ENCODE data around the gene MRPL52.
"Not testable (repeated sequence)": the region's sequence is repeated elsewhere in the genome, so short reads cannot be mapped to it uniquely, and the experiment has no call there.

MRPL52 gene

DNA sequence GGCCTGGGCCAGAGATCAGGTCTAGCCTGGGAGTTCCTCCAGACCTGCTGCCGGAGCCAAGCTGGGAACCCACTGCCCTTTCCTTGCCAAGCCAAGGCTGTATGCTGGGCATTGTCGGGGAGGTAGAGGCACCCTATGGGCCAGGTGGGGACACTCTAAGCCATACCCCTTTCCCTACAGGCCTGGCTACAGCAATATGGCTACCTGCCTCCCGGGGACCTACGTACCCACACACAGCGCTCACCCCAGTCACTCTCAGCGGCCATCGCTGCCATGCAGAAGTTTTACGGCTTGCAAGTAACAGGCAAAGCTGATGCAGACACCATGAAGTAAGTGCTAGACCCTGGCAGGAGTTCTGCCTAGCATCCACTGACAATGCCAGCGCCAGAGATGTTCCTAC lies 11.6 kb downstream of the MRPL52 start:
- no peak for DNase-seq

GRCh38 chr14:22841769-22842168 lies 12.1 kb downstream of the MRPL52 start:
- DNase-seq, result no peak

- DNase-seq, result no peak
Observed at GRCh38 chr14:22842211-22843122, 12.8 kb downstream of the MRPL52 start.

GRCh38 chr14:22843123-22843925 lies 13.6 kb downstream of the MRPL52 start:
- no peak for DNase-seq

GRCh38 chr14:22844221-22845102 lies 14.8 kb downstream of the MRPL52 start:
- DNase-seq, result no peak

GRCh38 chr14:22845103-22845394 lies 15.4 kb downstream of the MRPL52 start:
- DNase-seq, result no peak

DNA sequence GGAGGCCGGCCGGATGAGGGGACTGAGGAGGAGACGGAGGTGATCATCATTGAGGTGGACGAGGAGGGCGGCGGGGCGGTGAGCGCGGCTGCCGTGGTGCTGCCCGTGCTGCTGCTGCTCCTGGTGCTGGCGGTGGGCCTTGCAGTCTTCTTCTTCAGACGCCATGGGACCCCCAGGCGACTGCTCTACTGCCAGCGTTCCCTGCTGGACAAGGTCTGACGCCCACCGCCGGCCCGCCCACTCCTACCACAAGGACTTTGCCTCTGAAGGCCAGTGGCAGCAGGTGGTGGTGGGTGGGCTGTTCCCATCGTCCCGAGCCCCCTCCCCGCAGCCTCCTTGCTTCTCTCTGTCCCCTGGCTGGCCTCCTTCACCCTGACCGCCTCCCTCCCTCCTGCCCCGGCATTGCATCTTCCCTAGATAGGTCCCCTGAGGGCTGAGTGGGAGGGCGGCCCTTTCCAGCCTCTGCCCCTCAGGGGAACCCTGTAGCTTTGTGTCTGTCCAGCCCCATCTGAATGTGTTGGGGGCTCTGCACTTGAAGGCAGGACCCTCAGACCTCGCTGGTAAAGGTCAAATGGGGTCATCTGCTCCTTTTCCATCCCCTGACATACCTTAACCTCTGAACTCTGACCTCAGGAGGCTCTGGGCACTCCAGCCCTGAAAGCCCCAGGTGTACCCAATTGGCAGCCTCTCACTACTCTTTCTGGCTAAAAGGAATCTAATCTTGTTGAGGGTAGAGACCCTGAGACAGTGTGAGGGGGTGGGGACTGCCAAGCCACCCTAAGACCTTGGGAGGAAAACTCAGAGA lies 16.3 kb downstream of the MRPL52 start:
- no peak for DNase-seq

- DNase-seq, result no peak
Observed at GRCh38 chr14:22846811-22847307, 17.2 kb downstream of the MRPL52 start.

DNA sequence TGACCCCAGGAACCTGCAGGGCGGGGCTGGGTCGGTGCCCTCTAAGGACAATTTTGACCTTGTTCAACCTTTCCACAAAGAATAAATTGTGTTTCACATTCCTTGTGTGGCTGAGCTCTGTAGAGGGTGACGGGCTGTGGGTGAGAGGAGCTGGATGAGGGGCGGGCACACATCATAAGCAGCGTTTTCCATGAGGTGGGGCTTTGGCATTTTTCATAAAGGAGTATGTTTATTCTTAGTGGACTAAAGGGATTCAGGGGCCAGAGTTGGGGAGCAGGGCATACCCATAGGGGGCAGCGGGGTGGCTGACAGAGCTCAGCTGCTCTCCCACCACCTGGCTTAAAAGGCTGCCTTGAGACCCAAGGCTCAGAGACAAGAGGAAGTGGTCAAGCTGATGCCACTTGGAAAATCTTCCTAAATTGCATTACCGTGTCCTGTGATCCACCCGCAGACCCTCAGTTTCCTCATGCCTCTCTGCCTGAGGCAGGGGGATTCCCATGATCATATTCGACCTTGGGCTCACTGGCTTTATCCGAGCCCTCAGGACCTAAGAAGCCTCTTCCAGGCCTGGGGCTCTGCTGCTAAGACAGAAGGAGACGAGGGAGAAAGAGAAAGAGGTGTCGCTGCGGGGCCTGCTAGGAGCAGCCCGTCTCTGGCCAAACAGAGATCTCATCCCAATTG lies 18.1 kb downstream of the MRPL52 start:
- DNase-seq, result no peak

DNA sequence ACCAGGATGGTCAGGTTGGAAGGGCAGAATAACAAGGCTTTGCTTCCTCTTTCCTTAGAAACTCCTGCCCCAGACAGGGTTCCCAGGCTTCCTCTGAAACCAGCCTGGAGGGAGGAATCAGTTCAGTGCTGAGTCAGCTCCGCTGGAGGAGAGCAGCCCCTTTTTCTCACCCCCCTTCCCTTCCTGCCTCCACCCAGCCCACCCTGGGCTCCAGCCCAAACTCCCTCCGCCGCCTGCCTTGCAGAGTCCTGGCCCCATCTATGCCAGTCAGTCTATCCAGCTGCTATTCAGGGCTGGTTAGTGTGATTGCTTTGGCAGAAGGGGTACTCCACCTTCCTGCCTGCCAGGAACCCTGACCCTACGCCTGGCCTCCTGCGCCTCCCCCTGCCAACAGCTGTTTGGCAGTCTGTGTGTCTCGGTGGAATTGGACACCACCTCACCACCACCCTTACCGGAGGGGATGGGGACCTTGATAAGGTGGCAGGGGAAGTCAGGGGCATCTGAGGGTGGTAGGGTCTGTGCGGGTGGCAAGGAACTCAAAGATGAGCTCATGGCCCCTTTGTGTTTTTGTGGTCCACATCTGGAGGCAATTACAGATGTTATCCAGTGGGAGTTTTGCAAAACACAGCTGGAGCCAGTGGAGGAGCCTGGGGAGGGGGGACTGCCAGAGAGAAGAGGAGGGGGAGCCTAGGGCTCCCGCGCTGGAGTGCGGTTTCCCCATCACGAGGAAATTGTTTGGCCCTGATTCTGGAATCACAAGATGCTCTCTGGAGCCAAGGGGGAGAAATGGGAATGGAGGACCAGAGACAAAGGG lies 18.9 kb downstream of the MRPL52 start:
- no peak for DNase-seq

DNA sequence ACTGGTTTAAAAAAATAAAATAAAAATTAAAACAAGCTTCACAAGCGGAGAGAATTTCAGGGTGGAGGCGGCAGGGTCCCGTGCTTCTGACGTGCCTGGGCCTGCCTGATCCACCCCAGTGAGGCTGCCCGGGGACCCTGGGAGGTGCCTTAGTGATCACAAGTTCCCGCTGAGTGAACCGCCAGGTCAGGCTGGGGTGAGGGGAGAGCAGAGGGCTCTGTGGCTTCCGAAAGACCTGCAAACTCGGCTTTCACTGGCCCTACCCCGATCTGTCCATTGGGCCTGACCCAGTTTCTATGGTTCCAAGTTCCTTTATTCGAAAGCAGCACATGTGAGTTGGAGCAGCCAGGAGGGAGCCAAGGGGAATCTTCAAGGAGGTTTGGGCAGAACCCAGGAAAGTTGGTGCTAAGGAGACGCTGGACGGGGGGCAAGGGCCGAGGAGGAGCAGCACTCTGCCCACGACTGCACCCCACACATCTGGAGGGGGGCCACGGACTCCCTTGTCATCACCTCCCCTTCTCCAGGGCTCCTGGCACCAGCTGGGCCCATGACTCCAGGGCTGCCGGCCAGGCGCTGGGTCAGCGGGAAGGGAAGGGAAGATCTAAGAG lies 19.6 kb downstream of the MRPL52 start:
- no peak for DNase-seq

- no peak for DNase-seq
Observed at GRCh38 chr14:22850944-22851764, 21.5 kb downstream of the MRPL52 start.

GRCh38 chr14:22852178-22852577 lies 22.5 kb downstream of the MRPL52 start:
- not testable (repeated sequence) for DNase-seq

DNA sequence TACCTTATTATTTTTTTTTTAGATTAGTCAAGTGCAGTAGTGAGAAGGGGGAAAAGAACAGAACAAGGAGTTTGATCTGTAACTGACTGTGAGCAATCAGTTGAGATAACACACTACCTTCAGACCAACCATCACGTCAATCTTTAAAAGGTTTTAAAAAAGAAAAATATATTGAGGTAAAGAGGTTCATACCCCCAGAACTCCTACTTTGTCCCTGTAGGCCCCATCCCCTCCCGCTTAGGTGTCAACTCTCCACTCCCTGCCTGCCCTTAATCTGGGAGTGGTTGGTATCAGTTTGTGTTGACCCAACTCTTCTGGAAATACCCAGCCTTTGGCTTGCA lies 22.9 kb downstream of the MRPL52 start:
- DNase-seq, result no peak

DNA sequence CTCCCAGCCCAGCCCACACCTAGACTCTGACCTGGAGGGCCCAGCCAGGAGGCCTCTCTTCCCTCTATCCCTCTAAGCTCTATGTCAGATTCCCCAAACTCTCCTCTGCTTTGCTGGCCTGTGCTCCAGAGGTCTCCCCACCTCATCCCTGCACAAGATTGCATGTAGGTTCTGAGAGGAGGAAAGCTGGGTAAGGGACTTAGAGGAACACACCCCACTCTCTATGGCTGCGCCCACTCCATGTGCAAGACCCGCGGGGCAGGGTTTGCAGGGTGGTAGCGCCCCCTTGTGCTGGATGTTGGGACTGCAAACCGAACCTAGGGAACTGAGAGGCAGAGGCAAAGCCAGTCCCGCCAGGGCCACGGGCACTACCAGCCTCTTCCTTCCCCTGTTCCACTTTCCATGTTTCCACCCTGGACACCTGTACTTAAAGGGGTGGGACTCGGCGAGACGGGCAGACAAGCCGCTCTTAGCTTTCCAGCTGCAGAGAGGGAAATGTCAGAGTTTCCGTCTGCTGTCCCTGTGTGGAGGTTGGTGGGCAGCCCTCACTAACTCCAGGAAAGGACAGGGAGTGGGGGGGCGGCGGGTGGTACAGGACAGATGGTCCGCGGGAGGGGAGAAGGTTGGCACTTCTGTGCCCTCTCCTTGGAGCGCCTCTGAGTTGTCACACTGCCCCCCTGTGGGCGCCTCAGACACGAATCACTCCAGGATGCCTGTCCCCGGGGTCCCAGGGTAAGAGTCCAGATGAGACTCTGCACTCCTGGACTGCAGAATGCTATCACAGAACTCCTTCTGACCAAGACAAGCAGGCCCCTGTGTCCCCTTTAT lies 23.5 kb downstream of the MRPL52 start:
- DNase-seq, result peak; percentile 91 to 99 (median 94)

GRCh38 chr14:22854296-22854695 lies 24.6 kb downstream of the MRPL52 start:
- DNase-seq, result not testable (repeated sequence)

GRCh38 chr14:22854963-22855724 lies 25.5 kb downstream of the MRPL52 start:
- no peak for DNase-seq

DNA sequence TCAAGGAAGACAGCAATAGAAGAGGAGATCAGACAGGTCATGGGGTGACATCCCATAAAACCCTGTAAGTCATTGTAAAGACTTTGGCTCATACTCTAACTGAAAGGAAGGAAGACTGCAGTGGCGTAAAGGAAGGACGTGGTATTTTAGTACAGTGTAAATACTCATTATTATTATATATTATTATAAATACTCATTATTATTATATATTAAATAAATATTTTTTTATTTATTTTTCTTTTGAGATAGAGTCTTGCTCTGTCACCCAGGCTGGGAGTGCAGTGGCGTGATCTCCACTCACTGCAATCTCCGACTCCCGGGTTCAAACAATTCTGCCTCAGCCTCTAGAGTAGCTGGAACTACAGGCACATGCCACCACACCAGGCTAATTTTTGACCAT lies 26.7 kb downstream of the MRPL52 start:
- DNase-seq, result no peak
